DND-41 (cell line): Measurements from ENCODE around the gene C6orf89.

Experiments
- ATAC-seq: fragments of 200-7000 bp; cut with Tn5 transposase; 3 replicates; pipeline ENCODE4 v1.9.1; 2021; ENCODE audit warnings: low read depth; ENCODE audit not compliant: insufficient read depth
- DNase-seq: peaks from one replicate; pipeline ENCODE4 v3.0.0-alpha.2; 2020
- H2AFZ ChIP-seq: 2 replicates; pipeline ENCODE4 v1.6.0; 2012; ENCODE audit warnings: low read depth, low read length
- H3K27ac ChIP-seq: 2 replicates; pipeline ENCODE4 v1.5.1; 2012; ENCODE audit warnings: low read length, inconsistent platforms
- H3K27me3 ChIP-seq: fragments of 200-600 bp; sonication (generic); 2 replicates; pipeline ENCODE4 v1.6.0; 2012; ENCODE audit warnings: low read length, mild to moderate bottlenecking, inconsistent platforms; ENCODE audit not compliant: insufficient read depth, poor library complexity
- H3K36me3 ChIP-seq: 2 replicates; pipeline ENCODE4 v1.5.1; 2012; ENCODE audit warnings: low read length, inconsistent platforms; ENCODE audit not compliant: insufficient read depth
- H3K4me1 ChIP-seq: 2 replicates; pipeline ENCODE4 v1.5.1; 2012; ENCODE audit warnings: mild to moderate bottlenecking, low read length; ENCODE audit not compliant: insufficient read depth
- H3K4me2 ChIP-seq: 2 replicates; pipeline ENCODE4 v1.6.0; 2012; ENCODE audit warnings: mild to moderate bottlenecking, moderate library complexity, low read length, inconsistent platforms; ENCODE audit not compliant: insufficient read depth
- H3K4me3 ChIP-seq, 2 experiments: fragments of 200-600 bp in 1 of 2; shearing (Covaris generic) in 1 of 2; 2 replicates each; pipeline ENCODE4 v1.5.1; 2012 to 2016; ENCODE audit warnings: inconsistent platforms in 2 of 2, low read length in 2 of 2, mild to moderate bottlenecking in 2 of 2, low read depth in 1 of 2, moderate library complexity in 1 of 2
- H3K79me2 ChIP-seq: 2 replicates; pipeline ENCODE4 v1.6.0; 2012; ENCODE audit warnings: low read length, inconsistent platforms; ENCODE audit not compliant: insufficient read depth
- H3K9ac ChIP-seq: 2 replicates; pipeline ENCODE4 v1.6.0; 2012; ENCODE audit warnings: low read depth, mild to moderate bottlenecking, inconsistent platforms, low read length, moderate library complexity
- H3K9me3 ChIP-seq: 2 replicates; pipeline ENCODE4 v1.5.1; 2012; ENCODE audit warnings: low read length, moderate library complexity, mild to moderate bottlenecking, inconsistent platforms; ENCODE audit not compliant: insufficient read depth, severe bottlenecking
- H4K20me1 ChIP-seq: 2 replicates; pipeline ENCODE4 v1.6.0; 2012; ENCODE audit warnings: low read length; ENCODE audit not compliant: insufficient read depth
- EZH2 ChIP-seq: IDR thresholded peaks from 3 replicates; pipeline ENCODE4 v1.6.1; 2012; ENCODE audit warnings: borderline replicate concordance, low read depth, mild to moderate bottlenecking, moderate library complexity, low read length, inconsistent platforms; ENCODE audit not compliant: severe bottlenecking
- TF ChIP-seq, protein P1 (sequence below): IDR thresholded peaks from 2 replicates; pipeline ENCODE4 v1.5.1; 2012; ENCODE audit warnings: borderline replicate concordance, low read length, moderate library complexity, mild to moderate bottlenecking; ENCODE audit not compliant: poor library complexity, severe bottlenecking; ENCODE audit errors: extremely low read depth

C6orf89 gene

DNA sequence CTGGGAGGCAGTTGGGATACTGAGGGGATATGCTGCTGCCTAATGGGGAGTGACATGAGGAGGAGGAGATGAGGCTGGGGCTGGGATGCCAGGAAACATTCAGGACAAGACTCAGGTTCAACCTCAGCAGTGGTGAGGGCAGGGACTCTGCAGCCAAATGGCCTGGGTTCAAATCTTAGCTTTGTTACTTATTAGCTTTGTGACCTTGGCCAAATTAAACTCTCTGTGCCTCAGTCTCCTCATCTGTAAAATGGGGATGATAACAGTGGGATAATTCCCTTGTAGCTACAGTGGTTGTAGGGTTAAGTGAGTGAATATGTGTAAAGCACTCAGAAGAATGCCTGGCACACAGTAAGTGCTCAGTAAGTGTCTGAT, 70.7 kb downstream of the C6orf89 start:
- Histone ChIP-seq H3K9me3 (no peaks in the 10 kb centered on the region), H3K9ac (no peak overlapping the region), H3K4me2 (no peak overlapping the region), H3K4me1 (peaks cover 9% of the 10 kb centered on the region), H3K36me3 (no peaks in the 10 kb centered on the region), H4K20me1 (no peaks in the 10 kb centered on the region), H3K27ac (no peak overlapping the region), H3K4me3 (no peak overlapping the region), H3K79me2 (no peaks in the 10 kb centered on the region), H3K27me3 (no peaks in the 10 kb centered on the region), H2AFZ (no peak overlapping the region)
- no peak for TF ChIP-seq EZH2
- TF ChIP-seq, protein P1, sequence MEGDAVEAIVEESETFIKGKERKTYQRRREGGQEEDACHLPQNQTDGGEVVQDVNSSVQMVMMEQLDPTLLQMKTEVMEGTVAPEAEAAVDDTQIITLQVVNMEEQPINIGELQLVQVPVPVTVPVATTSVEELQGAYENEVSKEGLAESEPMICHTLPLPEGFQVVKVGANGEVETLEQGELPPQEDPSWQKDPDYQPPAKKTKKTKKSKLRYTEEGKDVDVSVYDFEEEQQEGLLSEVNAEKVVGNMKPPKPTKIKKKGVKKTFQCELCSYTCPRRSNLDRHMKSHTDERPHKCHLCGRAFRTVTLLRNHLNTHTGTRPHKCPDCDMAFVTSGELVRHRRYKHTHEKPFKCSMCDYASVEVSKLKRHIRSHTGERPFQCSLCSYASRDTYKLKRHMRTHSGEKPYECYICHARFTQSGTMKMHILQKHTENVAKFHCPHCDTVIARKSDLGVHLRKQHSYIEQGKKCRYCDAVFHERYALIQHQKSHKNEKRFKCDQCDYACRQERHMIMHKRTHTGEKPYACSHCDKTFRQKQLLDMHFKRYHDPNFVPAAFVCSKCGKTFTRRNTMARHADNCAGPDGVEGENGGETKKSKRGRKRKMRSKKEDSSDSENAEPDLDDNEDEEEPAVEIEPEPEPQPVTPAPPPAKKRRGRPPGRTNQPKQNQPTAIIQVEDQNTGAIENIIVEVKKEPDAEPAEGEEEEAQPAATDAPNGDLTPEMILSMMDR, result no peak
- DNase-seq, result no peak
- no peak for ATAC-seq

GRCh38 chr6:36957773-36958271, 72.1 kb downstream of the C6orf89 start:
- TF ChIP-seq EZH2, result no peak
- TF ChIP-seq, protein P1, result no peak
- ATAC-seq, result no peak
- no peak overlapping the region for H2AFZ ChIP-seq

DNA sequence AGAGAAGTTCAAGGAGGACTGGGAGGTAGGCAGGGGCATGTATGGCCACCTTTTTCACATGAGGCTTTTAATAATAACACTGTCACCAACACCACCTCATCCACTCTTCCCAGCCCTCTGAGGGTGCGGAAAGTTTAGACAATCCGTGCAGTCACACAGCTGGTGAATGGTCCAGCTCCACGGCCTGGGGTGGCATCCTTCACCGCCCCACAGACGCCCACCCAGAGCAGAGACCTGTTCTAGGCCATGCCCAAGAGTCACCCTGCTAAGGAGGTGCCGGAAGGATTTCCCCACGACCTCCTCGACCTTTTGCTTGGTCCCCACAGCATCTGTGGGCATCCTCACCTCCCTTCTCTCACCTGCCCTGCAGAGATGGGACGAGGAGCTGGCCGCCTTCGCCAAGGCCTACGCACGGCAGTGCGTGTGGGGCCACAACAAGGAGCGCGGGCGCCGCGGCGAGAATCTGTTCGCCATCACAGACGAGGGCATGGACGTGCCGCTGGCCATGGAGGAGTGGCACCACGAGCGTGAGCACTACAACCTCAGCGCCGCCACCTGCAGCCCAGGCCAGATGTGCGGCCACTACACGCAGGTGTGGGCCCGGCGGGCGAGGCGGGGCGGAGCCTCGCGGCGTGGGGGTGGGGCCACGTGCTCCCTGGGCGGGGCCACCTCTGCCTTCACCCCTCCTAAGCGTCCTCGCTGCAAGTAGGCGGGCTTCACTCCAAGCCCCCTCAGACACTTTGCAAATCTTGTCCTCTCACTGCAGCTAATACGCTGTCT, 73.2 kb downstream of the C6orf89 start:
- no peak overlapping the region for H3K4me3 ChIP-seq
- ATAC-seq (no peak), DNase-seq (no peak)

More at GRCh38 chr6:36957773-36958271, 72.1 kb downstream of the C6orf89 start:
- Histone ChIP-seq H3K4me1 (peaks cover 12% of the 10 kb centered on the region), H3K36me3 (no peaks in the 10 kb centered on the region), H3K79me2 (no peaks in the 10 kb centered on the region), H4K20me1 (no peaks in the 10 kb centered on the region), H3K4me2 (no peak overlapping the region), H3K4me3 (no peak overlapping the region), H3K27ac (no peak overlapping the region), H3K9ac (no peak overlapping the region), H3K27me3 (no peaks in the 10 kb centered on the region), H3K9me3 (no peaks in the 10 kb centered on the region)
- DNase-seq, result no peak

More for the DNA sequence above, 73.2 kb downstream of the C6orf89 start:
- TF ChIP-seq, protein P1, result no peak
- no peak for TF ChIP-seq EZH2
- no peaks in the 10 kb centered on the region for H3K79me2 ChIP-seq
- no peaks in the 10 kb centered on the region for H3K9me3 ChIP-seq
- peaks cover 24% of the 10 kb centered on the region for H3K4me1 ChIP-seq
- no peaks in the 10 kb centered on the region for H4K20me1 ChIP-seq
- no peak overlapping the region for H2AFZ ChIP-seq
- H3K27ac ChIP-seq, result no peak overlapping the region
- no peaks in the 10 kb centered on the region for H3K36me3 ChIP-seq
- no peaks in the 10 kb centered on the region for H3K27me3 ChIP-seq
- no peak overlapping the region for H3K4me2 ChIP-seq
- no peak overlapping the region for H3K9ac ChIP-seq
